ELR (cell line): ENCODE results near the gene AKAP12.
"Not testable (repeated sequence)": the region's sequence is repeated elsewhere in the genome, so short reads cannot be mapped to it uniquely, and the experiment has no call there.

Experiments used
- DNase-seq: peaks from one replicate; pipeline ENCODE4 v3.0.0-alpha.2; 2015; ENCODE audit warnings: low read depth

The AKAP12 gene

DNA sequence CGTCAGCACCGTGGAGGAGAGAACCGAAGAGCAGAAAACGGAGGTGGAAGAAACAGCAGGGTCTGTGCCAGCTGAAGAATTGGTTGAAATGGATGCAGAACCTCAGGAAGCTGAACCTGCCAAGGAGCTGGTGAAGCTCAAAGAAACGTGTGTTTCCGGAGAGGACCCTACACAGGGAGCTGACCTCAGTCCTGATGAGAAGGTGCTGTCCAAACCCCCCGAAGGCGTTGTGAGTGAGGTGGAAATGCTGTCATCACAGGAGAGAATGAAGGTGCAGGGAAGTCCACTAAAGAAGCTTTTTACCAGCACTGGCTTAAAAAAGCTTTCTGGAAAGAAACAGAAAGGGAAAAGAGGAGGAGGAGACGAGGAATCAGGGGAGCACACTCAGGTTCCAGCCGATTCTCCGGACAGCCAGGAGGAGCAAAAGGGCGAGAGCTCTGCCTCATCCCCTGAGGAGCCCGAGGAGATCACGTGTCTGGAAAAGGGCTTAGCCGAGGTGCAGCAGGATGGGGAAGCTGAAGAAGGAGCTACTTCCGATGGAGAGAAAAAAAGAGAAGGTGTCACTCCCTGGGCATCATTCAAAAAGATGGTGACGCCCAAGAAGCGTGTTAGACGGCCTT, 110.0 kb downstream of the AKAP12 start:
- DNase-seq, result no peak

DNA sequence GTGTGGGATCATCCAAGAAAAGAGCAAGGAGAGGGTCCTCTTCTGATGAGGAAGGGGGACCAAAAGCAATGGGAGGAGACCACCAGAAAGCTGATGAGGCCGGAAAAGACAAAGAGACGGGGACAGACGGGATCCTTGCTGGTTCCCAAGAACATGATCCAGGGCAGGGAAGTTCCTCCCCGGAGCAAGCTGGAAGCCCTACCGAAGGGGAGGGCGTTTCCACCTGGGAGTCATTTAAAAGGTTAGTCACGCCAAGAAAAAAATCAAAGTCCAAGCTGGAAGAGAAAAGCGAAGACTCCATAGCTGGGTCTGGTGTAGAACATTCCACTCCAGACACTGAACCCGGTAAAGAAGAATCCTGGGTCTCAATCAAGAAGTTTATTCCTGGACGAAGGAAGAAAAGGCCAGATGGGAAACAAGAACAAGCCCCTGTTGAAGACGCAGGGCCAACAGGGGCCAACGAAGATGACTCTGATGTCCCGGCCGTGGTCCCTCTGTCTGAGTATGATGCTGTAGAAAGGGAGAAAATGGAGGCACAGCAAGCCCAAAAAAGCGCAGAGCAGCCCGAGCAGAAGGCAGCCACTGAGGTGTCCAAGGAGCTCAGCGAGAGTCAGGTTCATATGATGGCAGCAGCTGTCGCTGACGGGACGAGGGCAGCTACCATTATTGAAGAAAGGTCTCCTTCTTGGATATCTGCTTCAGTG, 110.8 kb downstream of the AKAP12 start:
- DNase-seq, result no peak

DNA sequence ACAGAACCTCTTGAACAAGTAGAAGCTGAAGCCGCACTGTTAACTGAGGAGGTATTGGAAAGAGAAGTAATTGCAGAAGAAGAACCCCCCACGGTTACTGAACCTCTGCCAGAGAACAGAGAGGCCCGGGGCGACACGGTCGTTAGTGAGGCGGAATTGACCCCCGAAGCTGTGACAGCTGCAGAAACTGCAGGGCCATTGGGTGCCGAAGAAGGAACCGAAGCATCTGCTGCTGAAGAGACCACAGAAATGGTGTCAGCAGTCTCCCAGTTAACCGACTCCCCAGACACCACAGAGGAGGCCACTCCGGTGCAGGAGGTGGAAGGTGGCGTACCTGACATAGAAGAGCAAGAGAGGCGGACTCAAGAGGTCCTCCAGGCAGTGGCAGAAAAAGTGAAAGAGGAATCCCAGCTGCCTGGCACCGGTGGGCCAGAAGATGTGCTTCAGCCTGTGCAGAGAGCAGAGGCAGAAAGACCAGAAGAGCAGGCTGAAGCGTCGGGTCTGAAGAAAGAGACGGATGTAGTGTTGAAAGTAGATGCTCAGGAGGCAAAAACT, 111.5 kb downstream of the AKAP12 start:
- no peak for DNase-seq

DNA sequence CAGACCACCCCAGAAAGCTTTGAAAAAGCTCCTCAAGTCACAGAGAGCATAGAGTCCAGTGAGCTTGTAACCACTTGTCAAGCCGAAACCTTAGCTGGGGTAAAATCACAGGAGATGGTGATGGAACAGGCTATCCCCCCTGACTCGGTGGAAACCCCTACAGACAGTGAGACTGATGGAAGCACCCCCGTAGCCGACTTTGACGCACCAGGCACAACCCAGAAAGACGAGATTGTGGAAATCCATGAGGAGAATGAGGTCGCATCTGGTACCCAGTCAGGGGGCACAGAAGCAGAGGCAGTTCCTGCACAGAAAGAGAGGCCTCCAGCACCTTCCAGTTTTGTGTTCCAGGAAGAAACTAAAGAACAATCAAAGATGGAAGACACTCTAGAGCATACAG, 112.0 kb downstream of the AKAP12 start:
- DNase-seq, result no peak

DNA sequence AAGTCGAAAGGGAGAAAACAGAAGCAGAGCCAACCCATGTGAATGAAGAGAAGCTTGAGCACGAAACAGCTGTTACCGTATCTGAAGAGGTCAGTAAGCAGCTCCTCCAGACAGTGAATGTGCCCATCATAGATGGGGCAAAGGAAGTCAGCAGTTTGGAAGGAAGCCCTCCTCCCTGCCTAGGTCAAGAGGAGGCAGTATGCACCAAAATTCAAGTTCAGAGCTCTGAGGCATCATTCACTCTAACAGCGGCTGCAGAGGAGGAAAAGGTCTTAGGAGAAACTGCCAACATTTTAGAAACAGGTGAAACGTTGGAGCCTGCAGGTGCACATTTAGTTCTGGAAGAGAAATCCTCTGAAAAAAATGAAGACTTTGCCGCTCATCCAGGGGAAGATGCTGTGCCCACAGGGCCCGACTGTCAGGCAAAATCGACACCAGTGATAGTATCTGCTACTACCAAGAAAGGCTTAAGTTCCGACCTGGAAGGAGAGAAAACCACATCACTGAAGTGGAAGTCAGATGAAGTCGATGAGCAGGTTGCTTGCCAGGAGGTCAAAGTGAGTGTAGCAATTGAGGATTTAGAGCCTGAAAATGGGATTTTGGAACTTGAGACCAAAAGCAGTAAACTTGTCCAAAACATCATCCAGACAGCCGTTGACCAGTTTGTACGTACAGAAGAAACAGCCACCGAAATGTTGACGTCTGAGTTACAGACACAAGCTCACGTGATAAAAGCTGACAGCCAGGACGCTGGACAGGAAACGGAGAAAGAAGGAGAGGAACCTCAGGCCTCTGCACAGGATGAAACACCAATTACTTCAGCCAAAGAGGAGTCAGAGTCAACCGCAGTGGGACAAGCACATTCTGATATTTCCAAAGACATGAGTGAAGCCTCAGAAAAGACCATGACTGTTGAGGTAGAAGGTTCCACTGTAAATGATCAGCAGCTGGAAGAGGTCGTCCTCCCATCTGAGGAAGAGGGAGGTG, 112.9 kb downstream of the AKAP12 start:
- DNase-seq, result no peak

DNA sequence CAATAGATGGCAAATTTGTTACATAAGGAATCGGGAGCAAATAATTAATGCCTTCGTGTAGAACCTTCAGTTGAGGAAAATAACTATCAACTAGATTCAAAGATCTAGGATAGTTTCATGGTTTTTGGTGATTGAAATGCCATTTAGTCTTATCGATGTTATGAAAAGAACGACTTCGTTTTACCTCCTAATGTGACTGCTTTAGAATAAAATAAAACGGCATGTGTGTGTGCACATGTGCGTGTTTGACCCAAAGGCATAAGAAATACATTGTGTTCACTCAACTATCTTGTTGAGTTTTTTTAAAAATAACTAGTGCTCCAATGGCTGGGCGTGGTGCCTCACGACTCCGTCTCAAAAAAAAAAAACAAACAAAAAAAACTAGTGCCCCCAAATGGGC, 114.0 kb downstream of the AKAP12 start:
- no peak for DNase-seq

DNA sequence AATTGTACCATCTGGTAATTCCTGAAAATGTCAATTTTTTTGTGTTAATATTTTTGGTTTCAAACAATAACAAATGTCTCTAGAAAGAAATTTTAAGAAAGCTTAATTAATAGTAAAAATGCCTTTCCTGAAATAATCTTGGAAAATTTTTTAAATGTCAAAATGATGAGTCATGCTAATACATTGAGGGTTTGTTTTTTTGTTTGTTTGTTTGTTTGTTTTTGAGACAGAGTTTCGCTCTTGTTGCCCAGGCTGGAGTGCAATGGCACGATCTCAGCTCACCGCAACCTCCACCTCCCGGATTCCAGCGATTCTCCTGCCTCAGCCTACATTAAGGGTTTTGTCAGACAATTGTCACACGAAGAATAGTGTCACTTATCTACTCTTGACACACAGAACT, 117.2 kb downstream of the AKAP12 start:
- DNase-seq, result not testable (repeated sequence)

DNA sequence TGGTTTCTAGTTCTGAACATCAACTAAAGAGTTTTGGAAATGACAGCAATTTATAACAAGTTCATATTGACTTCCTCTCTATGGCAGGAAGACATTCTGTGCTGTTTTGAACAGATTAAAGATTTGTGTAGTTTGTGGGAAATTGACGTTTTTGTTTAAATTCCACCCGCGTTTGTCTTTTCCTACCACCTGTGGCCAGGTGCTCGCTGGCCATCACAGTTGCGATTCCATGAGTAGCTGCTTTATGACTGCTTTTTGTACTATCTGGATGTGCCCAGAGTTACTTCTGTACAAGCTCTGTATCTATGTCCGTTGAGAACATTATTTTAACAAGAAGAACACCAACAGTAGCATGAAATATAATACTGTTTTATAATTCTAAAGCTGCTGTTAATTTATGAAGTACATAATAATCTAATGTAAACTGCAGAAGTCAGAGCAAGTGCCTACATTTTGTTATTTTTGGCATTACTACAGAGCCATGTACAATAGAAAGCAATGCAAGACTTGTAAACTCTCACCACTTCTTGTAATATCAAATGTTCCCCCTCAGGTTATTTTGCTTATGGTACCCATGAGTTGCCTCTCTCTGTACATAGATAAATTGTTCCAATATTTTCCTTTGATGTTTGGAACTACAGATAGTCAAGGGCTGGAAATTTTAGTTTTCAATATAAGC, 118.1 kb downstream of the AKAP12 start:
- DNase-seq, result no peak

DNA sequence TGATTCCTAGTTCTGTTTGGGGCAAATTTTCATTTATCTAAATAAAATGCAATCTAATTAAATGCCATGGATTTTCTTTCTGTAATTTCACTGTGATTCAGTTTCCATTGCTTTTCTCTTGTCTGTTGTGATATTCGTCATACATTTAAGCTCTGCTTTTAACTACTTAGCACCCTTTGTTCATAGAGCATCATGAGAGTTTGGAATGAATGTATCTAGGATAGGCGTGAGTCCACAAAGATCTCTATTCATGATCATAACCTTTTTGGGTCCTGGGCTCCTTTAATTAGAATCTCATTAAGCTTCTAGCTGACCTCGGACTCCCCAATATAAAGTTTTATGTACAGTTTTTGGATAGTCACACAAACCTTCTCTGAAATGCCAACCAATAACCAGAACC, 118.7 kb downstream of the AKAP12 start:
- DNase-seq, result no peak

DNA sequence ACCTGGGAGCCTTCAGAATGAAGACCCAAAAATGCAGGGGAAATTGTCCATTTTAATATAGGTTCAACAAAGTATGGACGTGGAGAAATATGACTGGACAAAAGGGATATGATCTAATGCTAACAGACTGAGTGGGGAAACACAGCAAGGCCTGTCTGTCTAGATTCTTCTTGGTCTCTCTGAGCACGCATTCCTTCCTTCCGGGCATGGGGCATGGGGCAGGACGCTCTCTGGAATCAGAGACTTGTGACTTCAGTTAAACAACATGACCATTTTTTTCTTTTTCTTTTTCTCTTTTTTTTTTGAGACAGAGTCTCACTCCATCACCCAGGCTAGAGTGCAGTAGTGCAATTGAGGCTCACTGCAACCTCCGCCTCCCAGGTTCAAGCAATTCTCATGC, 119.7 kb downstream of the AKAP12 start:
- no peak for DNase-seq

DNA sequence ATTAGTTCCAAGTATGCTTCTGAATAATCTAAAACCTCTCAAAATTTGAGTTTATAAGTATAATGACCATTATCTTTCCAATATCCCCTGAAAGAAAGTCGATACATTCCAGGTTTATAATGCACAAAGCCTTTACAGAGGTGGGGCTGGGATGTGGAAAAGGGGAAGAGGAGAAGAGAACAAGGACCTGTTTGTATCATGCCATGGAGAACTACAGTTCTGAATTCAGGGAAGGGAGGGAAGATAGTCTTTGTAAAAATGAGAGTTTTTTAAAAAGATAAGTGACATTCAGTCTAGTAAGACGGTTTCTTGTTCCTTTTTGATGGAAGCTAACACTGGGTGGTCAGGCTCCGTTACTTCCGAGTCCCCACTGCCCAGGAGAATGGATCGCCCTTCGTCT, 125.5 kb downstream of the AKAP12 start:
- no peak for DNase-seq

DNA sequence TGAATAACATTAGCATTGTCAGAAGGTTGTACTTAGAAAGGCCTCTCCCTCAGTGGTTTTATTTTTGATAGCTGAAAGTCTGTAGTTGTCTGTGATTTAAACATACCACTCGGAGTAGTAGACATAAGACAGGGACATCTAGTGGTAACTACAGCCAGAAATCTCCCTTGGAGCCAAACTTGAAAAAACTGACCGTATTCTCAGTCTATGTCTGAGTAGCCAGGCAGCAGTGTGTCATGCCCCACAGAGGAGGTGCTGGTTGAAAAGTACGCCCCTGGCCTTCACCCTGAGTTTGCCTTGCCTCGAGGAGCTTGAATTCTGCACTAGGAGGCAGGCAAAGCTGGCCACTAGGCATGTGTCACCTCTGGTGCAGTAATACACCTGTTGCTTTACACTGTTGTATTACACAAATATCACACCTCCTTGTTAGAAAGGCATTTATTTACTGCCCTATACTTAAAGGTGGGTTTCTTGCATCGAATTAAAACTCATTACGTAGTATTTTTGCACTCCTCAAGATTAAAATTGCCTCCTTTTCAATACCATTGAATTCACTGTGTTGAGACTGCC, 130.8 kb downstream of the AKAP12 start:
- DNase-seq, result peak; percentile 28

DNA sequence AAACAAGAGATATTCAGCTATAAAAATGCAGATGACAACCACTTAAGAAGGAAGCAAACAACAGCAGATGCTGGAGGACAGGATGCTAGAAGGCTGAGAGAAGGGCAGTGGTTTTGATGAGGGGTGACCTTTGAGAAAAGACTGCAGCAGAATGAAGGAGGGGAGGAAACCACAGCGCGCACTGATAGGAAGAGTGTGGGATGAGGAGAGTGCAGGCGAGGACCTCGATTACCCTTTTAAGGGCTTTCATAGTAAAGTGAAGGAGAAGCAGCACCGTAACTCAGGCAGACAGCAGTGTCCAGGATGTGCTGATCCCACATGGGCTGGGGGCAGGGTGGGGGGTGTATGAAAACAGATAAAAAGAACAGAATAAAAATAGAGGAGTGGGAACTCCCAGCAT, 132.4 kb downstream of the AKAP12 start:
- no peak for DNase-seq

DNA sequence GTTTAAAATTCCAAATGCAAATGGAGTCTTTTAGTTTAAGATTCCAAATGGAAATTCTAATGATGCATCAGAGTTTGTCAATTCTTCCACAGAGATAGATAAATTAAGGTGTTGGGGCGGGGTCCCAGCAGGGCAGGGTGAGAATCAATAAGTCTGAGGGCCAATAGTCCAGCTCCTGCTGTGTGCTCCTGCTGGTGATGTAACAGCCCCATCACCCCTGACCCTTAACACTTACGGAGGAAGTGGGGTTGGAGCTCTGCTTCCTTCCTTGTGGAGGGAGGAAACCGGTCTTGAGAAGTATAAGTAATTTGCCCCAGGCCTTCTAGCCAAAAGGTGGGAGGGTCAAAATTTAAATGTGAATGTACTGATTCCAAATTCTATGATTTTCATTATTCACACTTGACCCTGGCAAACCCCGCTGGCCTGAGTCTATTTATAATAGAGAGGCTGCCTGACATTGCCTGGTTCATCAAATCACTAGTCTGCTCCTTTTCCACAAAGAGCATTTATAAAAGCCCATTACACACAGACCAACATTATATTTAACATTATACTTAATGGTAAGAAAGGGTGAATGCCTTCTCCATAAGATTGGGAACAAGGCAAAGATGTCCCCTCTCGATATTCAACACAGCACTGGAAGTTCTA, 134.4 kb downstream of the AKAP12 start:
- peak; percentile 50 for DNase-seq

DNA sequence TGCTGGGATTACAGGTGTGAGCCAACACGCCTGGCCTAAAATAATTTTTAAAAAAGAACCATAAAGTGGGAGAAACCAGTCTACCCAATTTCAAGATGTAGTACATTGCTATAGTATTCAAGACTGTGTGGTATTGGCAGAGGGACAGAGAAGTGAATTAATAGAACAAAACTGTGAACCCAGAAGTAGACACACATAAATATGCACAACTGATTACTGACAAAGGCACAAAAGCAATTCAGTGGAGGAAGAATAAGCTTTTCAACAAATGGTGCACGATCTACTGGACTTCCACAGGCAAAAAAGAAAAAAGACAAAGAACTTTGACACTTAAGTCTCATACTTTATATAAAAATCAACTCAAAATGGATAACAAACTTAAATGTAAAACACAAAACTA, 136.1 kb downstream of the AKAP12 start:
- DNase-seq, result no peak

DNA sequence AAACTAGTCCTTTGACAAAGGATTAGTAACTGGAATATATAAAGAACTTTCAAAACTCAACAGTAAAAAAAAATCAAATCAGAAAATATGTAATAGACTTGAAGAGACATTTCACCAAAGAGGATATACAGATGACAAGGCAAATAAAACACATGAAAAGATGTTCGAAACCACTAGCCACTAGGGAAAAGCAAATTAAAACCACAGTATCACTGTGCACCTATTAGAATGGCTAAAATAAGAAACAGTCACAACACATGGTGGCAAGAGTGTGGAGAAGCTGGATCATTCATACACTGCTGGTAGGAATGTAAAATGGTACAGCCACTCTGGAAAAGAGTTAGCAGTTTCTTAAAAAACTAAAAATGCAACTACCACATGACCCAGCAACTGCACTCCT, 136.7 kb downstream of the AKAP12 start:
- no peak for DNase-seq

DNA sequence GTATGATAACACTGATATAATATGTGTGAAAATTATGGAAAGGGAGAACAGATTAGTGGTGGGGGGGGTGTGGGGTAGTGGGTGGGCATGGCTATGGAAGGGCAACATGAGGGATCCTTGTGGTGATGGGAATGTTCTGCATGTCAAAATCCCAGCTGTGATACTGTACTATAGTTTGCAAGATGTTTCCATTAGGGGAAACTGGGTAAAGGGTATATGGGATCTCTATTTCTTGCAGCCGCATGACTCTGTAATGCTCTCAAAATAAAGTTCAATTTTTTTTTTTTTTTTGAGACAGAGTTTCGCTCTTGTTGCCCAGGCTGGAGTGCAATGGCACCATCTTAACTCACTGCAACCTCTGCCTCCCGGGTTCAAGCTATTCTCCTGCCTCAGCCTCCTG, 137.3 kb downstream of the AKAP12 start:
- no peak for DNase-seq

DNA sequence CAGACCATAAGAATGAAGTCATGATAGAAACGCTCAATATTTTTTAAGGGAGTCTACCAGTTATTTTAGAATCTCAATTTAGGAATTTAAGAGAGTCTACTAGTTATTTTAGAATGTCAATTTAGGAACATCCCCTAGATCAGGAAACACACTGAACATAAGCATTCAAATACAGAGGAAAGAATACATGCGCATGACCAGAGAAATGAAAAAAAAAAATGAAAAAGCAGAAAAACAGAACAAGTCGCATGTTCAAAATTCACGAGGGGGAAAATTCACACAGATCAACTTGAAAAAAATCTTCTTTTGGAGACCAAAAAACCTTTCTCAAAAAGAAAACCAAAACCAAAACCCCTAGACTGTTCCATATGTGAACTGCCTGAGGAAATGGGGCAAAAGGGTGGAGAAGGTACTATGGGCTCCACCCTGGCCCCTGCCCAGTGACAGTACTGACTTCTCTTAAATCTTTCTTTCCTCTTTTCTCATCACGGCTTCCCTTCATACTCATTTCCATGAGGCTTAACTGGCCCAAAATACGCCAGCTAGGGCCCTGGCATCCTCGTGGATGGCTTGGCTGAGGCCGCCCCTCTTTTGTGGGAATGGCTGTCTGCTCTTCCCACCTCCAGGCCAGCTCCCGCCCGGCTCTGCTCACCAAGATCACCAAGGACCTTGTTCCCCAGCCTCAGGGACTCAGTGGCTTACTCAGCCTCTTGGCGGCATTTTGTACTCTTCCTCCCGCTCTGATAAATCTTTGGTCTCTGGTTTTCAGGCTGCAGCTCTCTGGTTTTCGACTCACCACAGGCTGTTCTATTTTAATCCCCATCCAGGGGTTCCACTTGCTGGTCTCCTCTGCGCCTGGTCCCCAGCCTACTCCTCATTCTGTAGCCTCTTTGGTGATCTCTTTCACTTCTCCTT, 140.4 kb downstream of the AKAP12 start:
- no peak for DNase-seq

DNA sequence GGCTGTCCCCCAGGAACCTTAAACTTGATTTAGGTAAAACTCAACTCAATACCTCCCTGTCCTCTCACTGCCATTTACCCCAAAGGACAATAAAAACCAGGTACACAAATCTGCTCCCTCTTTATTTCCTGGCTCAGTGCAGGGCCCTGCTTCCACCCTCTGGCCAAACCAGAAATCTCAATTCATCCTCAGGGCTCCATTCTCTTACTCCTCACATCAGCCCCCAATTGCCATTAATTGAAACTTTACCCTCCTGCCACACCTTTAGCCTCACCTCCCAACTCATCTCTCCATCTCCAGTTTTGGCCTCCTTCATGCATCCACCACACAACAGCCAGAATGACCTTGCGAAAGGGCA, 141.1 kb downstream of the AKAP12 start:
- DNase-seq, result no peak

DNA sequence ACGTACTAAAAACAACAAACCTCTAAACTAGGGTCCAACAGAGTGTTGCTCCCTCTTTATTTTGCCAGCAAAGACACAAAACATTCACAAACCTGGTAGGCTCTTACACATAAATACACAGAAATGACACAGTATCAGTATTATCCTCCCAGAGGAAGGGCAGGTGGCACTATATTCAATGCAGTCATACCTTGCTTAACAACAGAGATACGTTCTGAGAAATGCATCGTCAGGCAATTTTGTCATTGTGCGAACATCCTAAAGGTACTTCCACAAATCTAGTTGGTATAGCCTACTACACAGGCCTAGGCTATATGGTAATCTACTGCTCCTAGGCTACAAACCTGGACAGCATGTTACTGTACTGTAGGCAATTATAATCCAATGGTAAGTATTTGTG, 142.0 kb downstream of the AKAP12 start:
- no peak for DNase-seq
